NT2/D1 (cell line): ENCODE measurements around the gene PDE4B.
"Not testable (repeated sequence)": the region's sequence is repeated elsewhere in the genome, so short reads cannot be mapped to it uniquely, and the experiment has no call there.

Experiments
- DNase-seq: peaks from one replicate; pipeline ENCODE4 v3.0.0-alpha.2; 2011; ENCODE audit warnings: low read depth, low spot score
- H3K27me3 ChIP-seq: 2 replicates; pipeline ENCODE4 v1.6.0; 2011; ENCODE audit warnings: mild to moderate bottlenecking; ENCODE audit not compliant: insufficient read length, insufficient read depth
- H3K36me3 ChIP-seq: 2 replicates; pipeline ENCODE4 v1.6.1; 2011; ENCODE audit warnings: mild to moderate bottlenecking, low read length, mixed read lengths; ENCODE audit not compliant: insufficient read depth, insufficient read length
- H3K4me1 ChIP-seq: 2 replicates; pipeline ENCODE4 v1.5.1; 2011; ENCODE audit not compliant: insufficient read depth, insufficient read length
- H3K4me3 ChIP-seq: 2 replicates; pipeline ENCODE4 v1.5.1; 2011; ENCODE audit warnings: low read depth; ENCODE audit not compliant: insufficient read length
- H3K9ac ChIP-seq: 2 replicates; pipeline ENCODE4 v1.6.0; 2011; ENCODE audit warnings: low read depth; ENCODE audit not compliant: insufficient read length
- H3K9me3 ChIP-seq: 2 replicates; pipeline ENCODE4 v1.5.1; 2011; ENCODE audit warnings: mild to moderate bottlenecking, low read length; ENCODE audit not compliant: insufficient read depth
- SUZ12 ChIP-seq: IDR thresholded peaks from 2 replicates; pipeline ENCODE4 v1.6.1; 2011; ENCODE audit not compliant: insufficient read length, insufficient read depth; ENCODE audit errors: extremely low read depth
- YY1 ChIP-seq: IDR thresholded peaks from 2 replicates; pipeline ENCODE4 v1.6.1; 2011; ENCODE audit not compliant: insufficient read length, insufficient read depth
- ZNF274 ChIP-seq: IDR thresholded peaks from 2 replicates; pipeline ENCODE4 v1.6.1; 2011; ENCODE audit warnings: mild to moderate bottlenecking, low read depth, low read length

Gene PDE4B

DNA sequence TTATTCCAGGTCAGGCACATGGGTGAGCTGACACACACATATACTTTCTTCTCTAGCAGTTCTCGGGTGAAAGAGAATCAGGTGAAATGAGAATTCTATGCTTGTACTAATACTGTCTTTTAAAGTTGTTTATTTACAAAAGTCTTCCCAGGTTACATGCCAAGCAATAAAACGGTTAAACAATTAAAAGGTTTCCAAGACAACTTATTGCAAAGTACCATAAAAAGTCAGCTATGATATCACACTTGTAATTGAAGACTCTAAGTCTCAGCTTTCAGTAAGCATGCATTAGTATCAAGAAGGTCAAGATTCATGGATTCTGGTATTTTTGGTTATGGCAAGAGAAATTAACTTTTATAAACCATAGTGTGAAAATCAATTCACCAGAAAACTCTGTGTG is 171.4 kb downstream of the PDE4B start:
- Histone ChIP-seq H3K9ac (no peak overlapping the region), H3K27me3 (no peaks in the 10 kb centered on the region), H3K4me3 (no peak overlapping the region), H3K4me1 (no peaks in the 10 kb centered on the region), H3K36me3 (no peaks in the 10 kb centered on the region), H3K9me3 (0 out of 2 replicates have a peak, but pooled peaks cover 6% of the 10 kb centered on the region)
- TF ChIP-seq ZNF274 (no peak), YY1 (no peak), SUZ12 (no peak)
- DNase-seq = no peak

DNA sequence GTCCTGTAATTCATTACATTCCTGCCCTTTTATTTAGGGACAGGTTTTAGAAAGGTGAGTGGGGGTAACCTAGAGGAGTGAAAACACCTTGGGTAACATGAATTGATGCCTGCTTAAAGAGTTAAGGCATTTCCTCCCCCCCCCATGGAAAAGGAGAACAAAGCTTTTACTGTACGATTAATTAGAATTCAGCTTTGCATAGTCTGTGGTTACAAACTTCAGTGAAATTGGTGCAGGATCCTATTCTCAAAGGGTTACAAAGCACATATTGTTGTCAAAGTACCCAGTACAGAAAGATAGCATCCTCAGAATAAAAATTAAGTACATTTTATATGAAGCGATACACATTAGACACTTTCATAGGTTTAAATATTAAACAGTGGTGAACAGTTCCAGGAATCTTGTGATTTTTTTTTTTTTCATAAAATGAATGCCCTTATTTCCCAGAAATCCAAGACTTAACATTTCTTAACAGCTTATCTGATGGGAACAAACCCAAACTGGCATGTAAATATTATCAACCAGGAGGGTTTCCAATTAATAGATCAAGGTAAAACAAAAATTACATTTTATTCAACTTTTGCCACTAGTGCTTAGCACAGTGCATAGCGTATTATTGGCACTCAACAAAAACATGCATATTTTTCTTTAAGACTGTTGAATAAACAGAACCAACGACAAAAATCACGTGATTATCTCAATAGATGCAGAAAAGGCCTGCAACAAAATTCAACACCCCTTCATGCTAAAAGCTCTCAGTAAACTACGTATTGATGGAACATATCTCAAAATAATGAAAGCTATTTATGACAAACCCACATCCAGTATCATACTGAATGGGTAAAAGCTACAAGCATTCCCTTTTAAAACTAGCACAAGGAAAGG is 172.7 kb downstream of the PDE4B start:
- H3K36me3 ChIP-seq = no peaks in the 10 kb centered on the region
- H3K4me1 ChIP-seq = no peaks in the 10 kb centered on the region
- H3K9me3 ChIP-seq = 0 out of 2 replicates have a peak, but pooled peaks cover 6% of the 10 kb centered on the region
- H3K27me3 ChIP-seq = no peaks in the 10 kb centered on the region
- no peak for TF ChIP-seq YY1
- no peak for TF ChIP-seq ZNF274
- no peak for TF ChIP-seq SUZ12
- no peak for DNase-seq
- no peak overlapping the region for H3K9ac ChIP-seq
- no peak overlapping the region for H3K4me3 ChIP-seq

DNA sequence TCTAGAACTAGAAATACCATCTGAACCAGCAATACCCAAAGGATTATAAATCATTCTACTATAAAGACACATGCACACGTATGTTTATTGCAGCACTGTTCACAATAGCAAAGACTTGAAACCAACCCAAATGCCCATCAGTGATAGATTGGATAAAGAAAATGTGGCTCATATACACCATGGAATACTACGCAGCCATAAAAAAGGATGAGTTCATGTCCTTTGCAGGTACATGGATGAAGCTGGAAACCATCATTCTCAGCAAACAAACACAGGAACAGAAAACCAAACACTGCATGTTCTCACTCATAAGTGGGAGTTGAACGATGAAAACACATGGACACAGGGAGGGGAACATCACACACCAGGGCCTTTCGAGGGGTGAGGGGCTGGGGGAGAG is 174.8 kb downstream of the PDE4B start:
- not testable (repeated sequence) for H3K4me3 ChIP-seq, H3K27me3 ChIP-seq, DNase-seq, H3K9me3 ChIP-seq, H3K9ac ChIP-seq, H3K4me1 ChIP-seq, H3K36me3 ChIP-seq

DNA sequence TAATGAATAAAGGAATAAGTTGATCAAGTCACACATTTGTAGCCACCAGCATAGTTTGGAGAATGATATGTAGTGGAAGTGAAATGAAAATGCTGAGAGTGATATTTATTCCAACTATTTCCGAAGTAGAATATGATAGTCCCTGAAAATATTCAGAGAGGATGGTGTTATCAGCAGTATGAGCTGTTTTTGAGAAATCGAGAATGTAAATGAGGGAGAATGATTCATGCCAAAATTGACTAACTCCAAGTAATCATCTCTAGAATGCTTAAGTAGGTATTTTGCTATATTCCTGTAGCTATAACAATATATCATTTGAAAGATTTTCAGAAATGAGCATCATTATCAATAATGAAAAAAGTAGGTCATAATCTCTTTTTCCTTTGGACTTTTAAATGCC is 178.9 kb downstream of the PDE4B start:
- Histone ChIP-seq H3K36me3 (no peaks in the 10 kb centered on the region), H3K9me3 (peaks cover 28% of the 10 kb centered on the region), H3K4me1 (no peaks in the 10 kb centered on the region), H3K4me3 (no peak overlapping the region), H3K9ac (no peak overlapping the region), H3K27me3 (no peaks in the 10 kb centered on the region)
- DNase-seq = no peak
- TF ChIP-seq SUZ12 = no peak
- TF ChIP-seq YY1 = no peak
- no peak for TF ChIP-seq ZNF274

DNA sequence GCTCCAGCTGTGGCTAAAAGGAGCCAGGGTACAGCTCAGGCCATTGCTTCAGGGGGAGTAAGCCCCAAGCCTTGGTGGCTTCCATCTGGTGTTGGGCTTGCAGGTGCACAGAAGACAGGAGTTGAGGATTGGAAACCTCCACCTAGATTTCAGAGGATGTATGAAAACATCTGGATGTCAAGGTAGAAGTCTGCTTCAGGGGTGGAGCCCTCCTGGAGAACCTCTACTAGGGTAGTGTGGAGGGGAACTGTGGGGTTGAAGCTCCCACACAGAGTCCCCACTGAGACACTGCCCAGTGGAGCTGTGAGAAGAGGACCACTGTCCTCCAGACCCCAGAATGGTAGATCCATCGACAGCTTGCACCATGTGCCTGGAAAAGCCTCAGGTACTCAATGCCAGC is 183.0 kb downstream of the PDE4B start:
- H3K36me3 ChIP-seq = no peaks in the 10 kb centered on the region
- no peak for TF ChIP-seq ZNF274
- no peak for TF ChIP-seq SUZ12
- TF ChIP-seq YY1 = no peak
- no peaks in the 10 kb centered on the region for H3K4me1 ChIP-seq
- no peaks in the 10 kb centered on the region for H3K27me3 ChIP-seq
- H3K9me3 ChIP-seq = peaks cover 25% of the 10 kb centered on the region
- H3K9ac ChIP-seq = no peak overlapping the region
- DNase-seq = no peak
- no peak overlapping the region for H3K4me3 ChIP-seq

DNA sequence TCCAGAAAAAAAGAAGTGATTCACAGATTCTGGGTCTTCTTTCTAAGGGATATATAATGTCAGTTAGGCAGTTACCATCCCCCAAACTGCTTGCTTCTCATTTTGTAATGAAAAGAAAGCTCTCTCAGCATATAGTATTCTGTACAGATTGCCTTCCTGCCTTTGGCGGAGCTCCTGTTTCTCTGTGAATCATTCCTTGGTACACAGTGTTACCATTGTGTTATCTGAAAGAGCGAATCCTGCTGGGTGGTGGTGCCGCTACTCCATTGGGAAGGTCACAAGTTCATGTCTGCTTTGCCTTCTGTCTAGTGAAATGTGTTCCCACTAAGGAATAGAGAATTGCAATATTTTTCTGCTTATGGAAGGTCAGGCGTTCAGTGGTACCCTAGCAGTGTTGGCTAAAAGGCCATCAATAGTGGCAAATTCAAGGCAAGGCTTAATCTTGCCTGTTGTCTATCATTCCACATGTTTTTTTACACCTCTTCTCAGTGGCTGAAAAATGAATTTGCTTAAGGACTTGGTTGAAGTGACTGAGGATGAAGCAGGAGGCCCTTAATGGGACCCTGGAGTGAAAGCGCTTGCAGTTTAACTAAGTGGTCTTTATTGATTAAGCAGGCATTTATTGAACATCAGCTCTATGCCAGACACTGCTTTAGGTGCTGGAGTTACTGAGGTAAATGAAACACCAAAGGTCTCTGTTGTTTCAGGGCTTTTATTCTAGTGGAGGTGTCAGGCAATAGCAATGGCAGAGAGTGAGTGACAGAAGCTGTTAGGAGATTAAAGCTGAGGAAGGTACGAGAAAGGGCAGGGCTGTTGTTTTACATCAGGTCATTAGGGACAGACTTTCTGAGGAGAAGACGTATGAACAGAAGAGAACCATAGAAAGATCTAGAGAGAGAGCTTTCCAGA is 186.7 kb downstream of the PDE4B start:
- Histone ChIP-seq H3K4me3 (no peak overlapping the region), H3K27me3 (no peaks in the 10 kb centered on the region), H3K9me3 (peaks cover 23% of the 10 kb centered on the region), H3K4me1 (no peaks in the 10 kb centered on the region), H3K9ac (no peak overlapping the region), H3K36me3 (no peaks in the 10 kb centered on the region)
- TF ChIP-seq SUZ12 = no peak
- TF ChIP-seq YY1 = no peak
- no peak for TF ChIP-seq ZNF274
- no peak for DNase-seq

DNA sequence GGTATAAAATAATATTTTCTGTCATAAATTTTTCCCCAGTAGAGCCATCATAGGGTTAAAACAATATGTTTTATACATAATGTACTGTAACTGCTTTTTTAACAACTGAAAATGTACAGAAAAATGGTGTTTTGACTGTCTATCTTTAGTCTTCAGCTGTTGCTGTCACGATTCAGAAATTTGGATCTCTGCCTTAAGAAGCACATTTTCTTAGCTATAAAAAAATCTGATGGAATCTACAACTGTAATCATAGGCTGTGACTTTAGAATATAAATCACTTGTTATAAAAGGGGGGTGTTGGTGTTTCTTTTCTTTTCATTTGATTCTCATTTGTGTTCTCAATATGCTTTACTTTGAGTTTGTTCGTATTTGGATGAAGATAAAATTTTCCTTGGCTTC is 187.5 kb downstream of the PDE4B start:
- Histone ChIP-seq H3K4me3 (no peak overlapping the region), H3K36me3 (no peaks in the 10 kb centered on the region), H3K9ac (no peak overlapping the region), H3K27me3 (no peaks in the 10 kb centered on the region), H3K9me3 (peaks cover 15% of the 10 kb centered on the region), H3K4me1 (no peaks in the 10 kb centered on the region)
- DNase-seq = no peak
- TF ChIP-seq SUZ12 = no peak
